ENCODE data around the gene SORCS2. TPM values are rescaled to one million over a fixed set of nuclear protein-coding genes. Genes with fewer than 3 reads are reported as not detected.
A peak's percentile ranks its signal among the peaks of the same experiment; 100 is the strongest.

The SORCS2 gene
- total RNA-seq, 2 donors from 2014 or later: 1.5 to 1.7 TPM

DNA sequence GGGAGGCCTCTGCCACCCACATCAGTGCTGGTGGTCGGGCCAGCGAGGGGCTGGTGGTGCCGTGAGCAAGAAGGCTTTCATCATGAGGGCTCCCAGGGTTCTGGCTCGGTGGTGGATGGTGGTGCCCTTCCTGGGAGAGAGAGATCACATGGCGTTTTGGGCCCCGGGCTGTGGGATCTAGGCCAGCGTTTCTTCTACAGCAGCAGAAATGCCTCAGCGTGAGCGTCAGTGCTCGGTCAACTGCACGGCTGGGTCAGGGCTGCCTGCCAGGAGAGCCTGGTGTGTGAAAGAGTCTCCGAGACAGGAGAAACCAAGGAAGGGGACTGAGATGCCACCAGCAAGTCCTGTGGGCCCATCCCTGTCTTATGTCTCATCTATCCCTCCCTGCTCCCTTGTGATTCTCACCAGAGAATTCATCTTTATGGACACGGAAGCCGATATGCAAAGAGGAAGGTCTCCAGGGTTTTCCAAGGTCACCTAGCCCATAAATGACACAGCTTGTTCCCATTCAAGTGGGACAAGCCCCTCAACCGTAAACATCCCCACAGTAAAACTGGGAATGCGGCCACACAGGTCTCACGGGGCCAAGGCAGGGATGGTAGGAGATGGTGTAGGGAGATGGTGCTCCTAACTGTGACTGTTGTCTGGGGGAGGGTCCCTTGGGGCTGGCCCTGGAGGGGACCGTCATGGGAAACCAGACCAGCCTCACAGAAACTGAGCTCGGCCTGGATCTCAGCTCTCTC lies 99.2 kb downstream of the SORCS2 start:
- no peaks in the 10 kb centered on the region for H3K36me3 ChIP-seq
- H3K4me3 ChIP-seq: no peak overlapping the region
- no peaks in the 10 kb centered on the region for H3K9me3 ChIP-seq
- TF ChIP-seq, protein P1, sequence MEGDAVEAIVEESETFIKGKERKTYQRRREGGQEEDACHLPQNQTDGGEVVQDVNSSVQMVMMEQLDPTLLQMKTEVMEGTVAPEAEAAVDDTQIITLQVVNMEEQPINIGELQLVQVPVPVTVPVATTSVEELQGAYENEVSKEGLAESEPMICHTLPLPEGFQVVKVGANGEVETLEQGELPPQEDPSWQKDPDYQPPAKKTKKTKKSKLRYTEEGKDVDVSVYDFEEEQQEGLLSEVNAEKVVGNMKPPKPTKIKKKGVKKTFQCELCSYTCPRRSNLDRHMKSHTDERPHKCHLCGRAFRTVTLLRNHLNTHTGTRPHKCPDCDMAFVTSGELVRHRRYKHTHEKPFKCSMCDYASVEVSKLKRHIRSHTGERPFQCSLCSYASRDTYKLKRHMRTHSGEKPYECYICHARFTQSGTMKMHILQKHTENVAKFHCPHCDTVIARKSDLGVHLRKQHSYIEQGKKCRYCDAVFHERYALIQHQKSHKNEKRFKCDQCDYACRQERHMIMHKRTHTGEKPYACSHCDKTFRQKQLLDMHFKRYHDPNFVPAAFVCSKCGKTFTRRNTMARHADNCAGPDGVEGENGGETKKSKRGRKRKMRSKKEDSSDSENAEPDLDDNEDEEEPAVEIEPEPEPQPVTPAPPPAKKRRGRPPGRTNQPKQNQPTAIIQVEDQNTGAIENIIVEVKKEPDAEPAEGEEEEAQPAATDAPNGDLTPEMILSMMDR (IDR thresholded peaks at IDR 0.05): no peak
- no peak overlapping the region for H3K27ac ChIP-seq
- H3K4me1 ChIP-seq: peaks cover 0 to 20% of the 10 kb centered on the region in 2 donors
- DNase-seq (ENCODE audit: low spot score): peak; percentile 65
- no peaks in the 10 kb centered on the region for H3K27me3 ChIP-seq

DNA sequence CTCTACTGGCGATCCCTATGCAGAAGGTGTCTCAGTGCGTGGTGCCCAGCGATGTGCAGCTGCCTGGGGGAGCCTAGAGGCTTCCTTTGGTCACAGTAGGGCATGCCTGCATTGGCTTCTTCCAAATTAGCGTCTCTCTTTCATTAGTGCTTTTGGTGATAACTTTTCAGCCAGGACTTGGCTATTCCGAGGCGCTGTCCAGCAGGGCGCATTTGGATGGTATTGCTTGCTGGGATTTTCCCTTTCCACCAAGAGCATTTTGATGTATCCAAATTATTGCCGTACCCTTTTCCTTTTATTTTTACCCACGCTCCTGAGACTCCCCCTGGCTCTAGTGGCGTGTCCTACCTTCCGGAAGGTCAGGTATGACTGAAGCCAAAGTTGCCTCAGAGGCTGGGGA lies 101.4 kb downstream of the SORCS2 start:
- no peak for DNase-seq (ENCODE audit: low spot score)
- Histone ChIP-seq H3K4me1 (peaks cover 0 to 20% of the 10 kb centered on the region in 2 donors), H3K4me3 (no peak overlapping the region), H3K27me3 (no peaks in the 10 kb centered on the region), H3K36me3 (no peaks in the 10 kb centered on the region), H3K9me3 (no peaks in the 10 kb centered on the region), H3K27ac (no peak overlapping the region)
- TF ChIP-seq, protein P1 (IDR thresholded peaks at IDR 0.05): no peak

DNA sequence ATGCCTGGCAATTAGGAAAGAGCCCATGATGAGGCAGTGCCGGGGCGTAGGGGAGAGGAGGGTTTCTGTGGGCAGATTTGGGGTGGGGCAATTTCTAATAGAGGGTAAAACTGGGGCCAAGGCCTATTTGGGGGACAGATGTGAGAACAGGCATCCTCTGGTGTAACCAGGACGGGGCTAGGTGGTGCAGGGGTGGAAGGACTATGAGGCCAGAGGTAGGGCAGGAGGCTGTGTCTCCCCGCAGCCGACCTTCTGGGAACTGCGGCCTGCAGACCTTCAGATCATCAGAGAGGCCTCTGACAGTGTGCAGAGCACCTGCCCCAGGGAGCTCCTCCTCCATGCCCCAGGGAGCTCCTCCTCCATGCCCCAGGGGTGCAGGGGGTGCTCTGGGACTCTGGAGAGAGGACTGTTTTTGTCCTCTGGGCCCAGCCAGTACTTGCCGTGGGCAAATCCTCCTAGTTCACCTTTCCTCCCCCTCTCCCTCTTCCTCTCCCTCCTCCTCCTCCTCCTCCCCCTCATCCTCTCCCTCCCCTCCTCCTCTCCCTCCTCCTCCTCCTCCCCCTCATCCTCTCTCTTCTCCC lies 101.9 kb downstream of the SORCS2 start:
- Histone ChIP-seq H3K9me3 (no peaks in the 10 kb centered on the region), H3K27me3 (no peaks in the 10 kb centered on the region), H3K4me1 (peaks cover 0 to 20% of the 10 kb centered on the region in 2 donors), H3K4me3 (no peak overlapping the region), H3K36me3 (no peaks in the 10 kb centered on the region), H3K27ac (no peak overlapping the region)
- TF ChIP-seq, protein P1 (IDR thresholded peaks at IDR 0.05): no peak
- no peak for DNase-seq (ENCODE audit: low spot score)

DNA sequence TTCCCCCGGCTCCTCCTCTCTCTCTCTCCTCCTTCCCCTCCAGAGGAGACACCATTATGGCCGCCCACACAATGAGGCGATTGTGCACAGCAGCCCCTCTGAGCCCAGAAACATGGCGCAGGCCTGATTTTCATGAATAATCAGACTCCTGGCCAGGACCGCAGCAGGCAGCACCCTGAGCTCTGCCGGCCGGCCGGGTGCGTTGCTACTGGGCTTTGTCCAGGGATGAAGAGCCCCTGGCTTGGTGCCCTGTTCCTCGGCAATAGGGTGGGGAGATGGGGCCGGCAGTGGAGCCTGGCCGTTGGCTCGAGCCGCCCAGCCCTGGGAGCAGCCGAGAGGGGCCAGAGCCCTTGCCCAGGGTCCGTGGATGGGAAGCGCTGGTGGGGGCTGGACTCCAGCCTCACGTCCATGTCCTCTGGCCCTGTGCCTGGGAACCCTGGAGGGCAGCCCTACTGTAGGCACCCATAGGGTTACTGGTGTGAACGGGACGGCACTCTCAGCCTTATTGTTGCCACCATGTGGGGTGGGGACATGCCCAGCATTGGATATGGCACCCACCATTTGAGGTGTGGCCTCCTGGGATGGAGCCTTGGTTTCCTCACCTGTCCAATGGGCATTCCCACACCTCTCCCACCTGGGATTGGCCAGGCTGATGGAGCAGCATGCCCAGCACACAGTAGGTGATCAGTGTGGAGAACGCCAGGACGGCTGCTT lies 103.0 kb downstream of the SORCS2 start:
- DNase-seq (ENCODE audit: low spot score): no peak
- Histone ChIP-seq H3K36me3 (no peaks in the 10 kb centered on the region), H3K4me1 (peaks cover 0 to 20% of the 10 kb centered on the region in 2 donors), H3K4me3 (peak overlapping the region in 1 of 2 donors; percentile 27), H3K9me3 (no peaks in the 10 kb centered on the region), H3K27ac (no peak overlapping the region), H3K27me3 (no peaks in the 10 kb centered on the region)
- TF ChIP-seq, protein P1 (IDR thresholded peaks at IDR 0.05): no peak

DNA sequence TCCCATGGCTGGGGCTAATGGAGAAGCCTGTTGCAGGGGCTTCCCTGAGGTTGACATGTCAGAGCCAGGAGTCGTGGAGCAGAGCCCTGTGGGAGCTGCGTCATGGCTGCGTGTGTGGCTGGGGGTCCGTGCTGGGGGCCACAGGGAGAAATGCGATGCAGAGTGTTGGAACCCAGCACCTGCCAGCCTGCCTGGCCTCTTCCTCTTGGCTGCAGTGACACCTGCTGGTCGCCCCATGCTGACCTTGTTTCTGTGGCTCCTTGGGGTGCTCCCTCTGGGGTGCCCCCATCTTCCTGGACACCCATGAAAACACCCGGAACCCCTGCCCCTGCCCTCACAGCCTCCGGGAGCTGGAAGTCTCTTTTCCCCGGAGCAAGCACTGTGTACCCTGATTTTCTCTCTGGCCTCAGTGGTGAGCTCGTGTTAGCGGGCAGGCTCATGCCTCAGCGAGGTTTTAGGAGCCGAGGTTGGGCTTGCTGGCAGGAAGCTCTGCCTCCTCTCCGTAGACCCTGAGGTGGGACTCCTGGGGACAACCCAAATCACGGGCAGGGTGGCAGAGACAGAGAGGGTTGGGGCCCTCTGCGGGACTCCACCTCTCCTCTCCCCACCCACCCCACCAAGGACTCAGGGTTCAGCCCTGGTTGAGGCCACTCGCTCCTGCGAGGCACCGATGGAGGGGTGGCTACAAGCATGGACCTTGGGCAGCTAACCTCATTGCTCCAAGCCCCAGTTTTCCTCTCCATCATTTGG lies 103.7 kb downstream of the SORCS2 start:
- Histone ChIP-seq H3K4me3 (no peak overlapping the region), H3K9me3 (no peaks in the 10 kb centered on the region), H3K27me3 (no peaks in the 10 kb centered on the region), H3K36me3 (no peaks in the 10 kb centered on the region), H3K4me1 (peaks cover 0 to 19% of the 10 kb centered on the region in 2 donors), H3K27ac (no peak overlapping the region)
- TF ChIP-seq, protein P1 (IDR thresholded peaks at IDR 0.05): peak; percentile 62 to 77
- no peak for DNase-seq (ENCODE audit: low spot score)
